ENCODE measurements around the gene SLC1A7.

- TF ChIP-seq POLR2A (IDR thresholded peaks at IDR 0.05; ENCODE audit: low read depth, low read length) (no peak), POLR2AphosphoS5 (IDR thresholded peaks at IDR 0.05; ENCODE audit: low read depth, low read length) (no peak), SPI1 (IDR thresholded peaks at IDR 0.05; ENCODE audit: low read depth, low read length) (no peak)
Measured at GRCh38 chr1:53060579-53060978, 81.9 kb downstream of the SLC1A7 start.

Data from GM12891 (cell line).